HG03139 (cell line): ENCODE results near the gene YBX2.
"Not testable (repeated sequence)": the region's sequence is repeated elsewhere in the genome, so short reads cannot be mapped to it uniquely, and the experiment has no call there.

Source experiments
- ATAC-seq: cut with Tn5 transposase; IDR thresholded peaks from one replicate; pipeline ENCODE4 v1.9.1; 2021; ENCODE audit not compliant: unreplicated experiment

The YBX2 gene

DNA sequence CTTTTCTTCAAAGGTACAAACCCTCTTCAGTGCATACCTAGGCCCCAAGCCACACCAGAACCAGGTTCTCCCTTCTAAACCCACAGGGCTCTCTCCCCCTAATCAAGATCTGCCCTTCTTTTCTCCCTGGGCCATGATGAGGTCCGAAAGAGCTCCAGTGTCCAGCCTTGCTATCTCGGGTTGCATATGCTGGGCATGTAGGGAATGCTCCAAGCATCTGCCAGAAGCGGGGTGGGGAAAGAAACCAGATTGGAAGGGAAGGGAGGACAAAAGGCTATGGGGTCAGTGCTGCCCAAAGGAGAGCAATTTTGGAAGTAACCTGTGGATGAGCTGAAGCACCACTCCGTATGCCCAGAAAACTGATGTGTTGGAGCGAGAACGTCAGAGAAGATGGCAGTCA lies 45.2 kb downstream of the YBX2 start:
- no peak for ATAC-seq

DNA sequence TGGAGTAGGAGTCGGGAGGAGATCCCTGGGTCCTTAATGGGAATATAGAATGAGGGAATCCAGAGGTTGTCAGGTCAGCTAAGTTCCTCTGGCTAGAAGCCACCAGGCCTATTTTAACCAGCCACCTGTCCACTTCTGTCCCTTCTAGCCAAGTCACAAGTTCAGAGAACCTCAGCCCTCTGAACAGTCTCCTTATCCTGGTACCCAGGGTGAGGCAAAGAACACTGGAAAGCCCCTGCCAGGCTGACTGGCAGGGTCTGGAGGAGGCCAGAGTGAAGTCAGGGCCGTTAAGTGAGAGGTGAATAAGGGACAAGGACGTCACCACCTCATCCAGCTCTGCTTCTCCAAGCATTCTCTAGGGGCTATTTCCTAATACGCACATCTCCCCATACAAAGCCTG lies 45.6 kb downstream of the YBX2 start:
- no peak for ATAC-seq

- ATAC-seq: no peak
These were observed 47.7 kb downstream of the YBX2 start for GRCh38 chr17:7246779-7247178.

GRCh38 chr17:7243838-7244237 lies 50.6 kb downstream of the YBX2 start:
- not testable (repeated sequence) for ATAC-seq

GRCh38 chr17:7243453-7243729 lies 51.0 kb downstream of the YBX2 start:
- no peak for ATAC-seq

GRCh38 chr17:7242717-7243452 lies 51.6 kb downstream of the YBX2 start:
- ATAC-seq: peak; percentile 28

DNA sequence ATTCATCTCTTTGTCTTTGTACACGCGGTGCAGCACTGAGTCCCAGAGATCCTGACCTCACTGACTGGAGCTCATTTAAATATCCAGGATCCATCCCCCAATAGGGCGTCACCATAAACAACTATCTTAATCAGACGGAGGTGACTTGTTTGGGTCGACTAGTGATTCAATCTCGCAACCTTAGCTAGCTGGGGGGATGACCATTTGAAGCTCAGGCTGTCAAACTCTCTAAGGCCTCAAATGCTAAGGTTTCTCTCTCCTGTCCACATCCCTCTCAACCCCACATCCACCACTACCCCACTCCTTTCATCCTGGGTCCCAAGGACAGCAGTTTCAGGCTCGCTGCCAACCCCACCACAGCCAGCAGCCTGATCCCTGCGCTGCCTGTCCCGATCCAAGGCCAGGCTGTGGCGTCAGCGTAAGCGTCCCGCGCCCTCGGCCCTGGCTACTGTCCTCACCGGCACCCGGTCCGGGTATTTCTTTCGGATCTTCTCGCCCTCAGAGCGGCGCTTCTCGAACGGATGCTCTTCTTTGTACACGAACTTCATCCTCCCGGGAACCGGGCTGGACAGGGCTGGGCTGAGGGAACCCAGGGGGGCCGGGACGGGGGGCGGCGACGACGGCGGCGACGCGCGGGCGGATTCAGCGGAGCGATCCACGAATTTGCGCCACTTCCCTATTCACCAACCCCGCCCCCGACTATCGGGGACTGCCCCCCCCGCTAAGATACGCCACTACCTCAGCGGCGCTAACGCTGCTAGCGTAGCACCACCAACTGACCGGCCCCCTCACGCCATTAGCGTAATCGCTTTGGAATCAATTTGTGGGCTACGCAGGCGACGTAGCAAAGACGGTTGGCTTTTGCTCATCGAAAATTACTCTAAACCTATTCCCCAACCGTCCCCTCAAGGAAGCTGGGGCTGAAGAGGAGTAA lies 52.4 kb downstream of the YBX2 start, which contains the start of gene GABARAP:
Gene GABARAP, minus strand, starts transcription at position 667 of the 934 bp plus-strand sequence. Its CDS starts 119 bp downstream, at position 548.
- ATAC-seq: peak; percentile 28

- no peak for ATAC-seq
These were observed 53.2 kb downstream of the YBX2 start for GRCh38 chr17:7241090-7241733.

DNA sequence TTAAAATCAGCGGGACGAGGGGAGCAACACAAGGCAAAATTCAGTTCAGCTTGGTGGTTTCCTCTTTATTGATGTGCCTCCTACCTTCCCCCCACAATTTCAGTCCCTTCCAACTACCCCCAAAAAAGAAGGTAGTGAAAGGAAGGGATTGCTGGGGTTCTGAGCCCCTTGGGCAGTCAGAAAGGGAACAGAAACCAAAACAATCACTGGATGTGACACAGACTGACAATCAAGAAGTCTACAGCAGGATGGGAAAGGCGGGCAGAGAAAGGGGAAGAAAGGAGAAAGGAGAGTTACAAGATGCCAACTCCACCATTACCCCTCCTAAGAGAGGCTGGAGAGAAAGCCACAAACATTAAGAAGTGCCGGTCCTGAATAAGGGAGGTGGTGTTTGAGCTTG lies 54.1 kb downstream of the YBX2 start:
- ATAC-seq: no peak

GRCh38 chr17:7239091-7240027 lies 55.1 kb downstream of the YBX2 start, which contains the start of gene PHF23:
Gene PHF23, minus strand, starts transcription at chr17:7239457. Its CDS starts 178 bp downstream, at chr17:7239279.
- ATAC-seq: peak; percentile 46

- no peak for ATAC-seq
These were observed 55.9 kb downstream of the YBX2 start for GRCh38 chr17:7238420-7239090.
